AG08396 (cell line): ENCODE data around the gene VPS37D.
"Not testable (repeated sequence)": the region's sequence is repeated elsewhere in the genome, so short reads cannot be mapped to it uniquely, and the experiment has no call there.

Experiments
- DNase-seq: peaks from one replicate; pipeline ENCODE4 v3.0.0; 2012; ENCODE audit warnings: low spot score, mixed read lengths

The VPS37D gene

GRCh38 chr7:73646785-73647724 lies 20.6 kb upstream of the VPS37D start:
- DNase-seq: no peak

GRCh38 chr7:73647725-73648592 lies 19.7 kb upstream of the VPS37D start:
- DNase-seq: peak; percentile 52

GRCh38 chr7:73648593-73649332 lies 18.9 kb upstream of the VPS37D start:
- no peak for DNase-seq

- DNase-seq: no peak
These were observed 18.1 kb upstream of the VPS37D start for GRCh38 chr7:73649576-73649975.

GRCh38 chr7:73650524-73650923 lies 17.1 kb upstream of the VPS37D start:
- no peak for DNase-seq

GRCh38 chr7:73652541-73652949 lies 15.1 kb upstream of the VPS37D start:
- DNase-seq: no peak

GRCh38 chr7:73655309-73655708 lies 12.3 kb upstream of the VPS37D start:
- not testable (repeated sequence) for DNase-seq

- DNase-seq: no peak
These were observed 7.6 kb upstream of the VPS37D start for GRCh38 chr7:73659983-73660382.

- DNase-seq: not testable (repeated sequence)
These were observed 7.0 kb upstream of the VPS37D start for GRCh38 chr7:73660594-73660993.

- DNase-seq: no peak
These were observed 4.6 kb upstream of the VPS37D start for GRCh38 chr7:73663033-73663432.

- peak; percentile 58 for DNase-seq
These were observed 663 bp downstream of the VPS37D start for GRCh38 chr7:73668103-73668885.

- DNase-seq: no peak
These were observed 1.2 kb downstream of the VPS37D start for GRCh38 chr7:73668886-73669230.

GRCh38 chr7:73669288-73669701 lies 1.7 kb downstream of the VPS37D start:
- DNase-seq: no peak

GRCh38 chr7:73669858-73670385 lies 2.3 kb downstream of the VPS37D start:
- DNase-seq: no peak

- DNase-seq: no peak
These were observed 3.7 kb downstream of the VPS37D start for GRCh38 chr7:73671322-73671661.

- DNase-seq: no peak
These were observed 4.3 kb downstream of the VPS37D start for GRCh38 chr7:73671857-73672445.

GRCh38 chr7:73674468-73675124 lies 7.0 kb downstream of the VPS37D start:
- DNase-seq: no peak

GRCh38 chr7:73676062-73676461 lies 8.4 kb downstream of the VPS37D start:
- not testable (repeated sequence) for DNase-seq

GRCh38 chr7:73678862-73679261 lies 11.2 kb downstream of the VPS37D start:
- no peak for DNase-seq

- no peak for DNase-seq
These were observed 12.1 kb downstream of the VPS37D start for GRCh38 chr7:73679709-73680108.
